NB4 (cell line): ENCODE measurements around the gene CLIC3.

Experiments
- POLR2A ChIP-seq: IDR thresholded peaks from 2 replicates; pipeline ENCODE4 v1.6.1; 2011; ENCODE audit warnings: mild to moderate bottlenecking; ENCODE audit not compliant: insufficient read length; ENCODE audit errors: extremely low read depth
- TF ChIP-seq, protein P1 (sequence below): IDR thresholded peaks from one replicate; pipeline ENCODE4 v1.5.1; 2012; ENCODE audit warnings: low read depth, low read length

- TF ChIP-seq, protein P1, sequence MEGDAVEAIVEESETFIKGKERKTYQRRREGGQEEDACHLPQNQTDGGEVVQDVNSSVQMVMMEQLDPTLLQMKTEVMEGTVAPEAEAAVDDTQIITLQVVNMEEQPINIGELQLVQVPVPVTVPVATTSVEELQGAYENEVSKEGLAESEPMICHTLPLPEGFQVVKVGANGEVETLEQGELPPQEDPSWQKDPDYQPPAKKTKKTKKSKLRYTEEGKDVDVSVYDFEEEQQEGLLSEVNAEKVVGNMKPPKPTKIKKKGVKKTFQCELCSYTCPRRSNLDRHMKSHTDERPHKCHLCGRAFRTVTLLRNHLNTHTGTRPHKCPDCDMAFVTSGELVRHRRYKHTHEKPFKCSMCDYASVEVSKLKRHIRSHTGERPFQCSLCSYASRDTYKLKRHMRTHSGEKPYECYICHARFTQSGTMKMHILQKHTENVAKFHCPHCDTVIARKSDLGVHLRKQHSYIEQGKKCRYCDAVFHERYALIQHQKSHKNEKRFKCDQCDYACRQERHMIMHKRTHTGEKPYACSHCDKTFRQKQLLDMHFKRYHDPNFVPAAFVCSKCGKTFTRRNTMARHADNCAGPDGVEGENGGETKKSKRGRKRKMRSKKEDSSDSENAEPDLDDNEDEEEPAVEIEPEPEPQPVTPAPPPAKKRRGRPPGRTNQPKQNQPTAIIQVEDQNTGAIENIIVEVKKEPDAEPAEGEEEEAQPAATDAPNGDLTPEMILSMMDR: no peak
- TF ChIP-seq POLR2A: no peak
Observed at GRCh38 chr9:137035937-137036336, 39.6 kb upstream of the CLIC3 start.
